ENCODE data around the gene LRRC4C. TPM values are rescaled to one million over a fixed set of nuclear protein-coding genes. Genes with fewer than 3 reads are reported as not detected.

The LRRC4C gene
- polyA plus RNA-seq, 12 donors = 1.9 to 7.3 (median 3.2) TPM; not detected in 1

DNA sequence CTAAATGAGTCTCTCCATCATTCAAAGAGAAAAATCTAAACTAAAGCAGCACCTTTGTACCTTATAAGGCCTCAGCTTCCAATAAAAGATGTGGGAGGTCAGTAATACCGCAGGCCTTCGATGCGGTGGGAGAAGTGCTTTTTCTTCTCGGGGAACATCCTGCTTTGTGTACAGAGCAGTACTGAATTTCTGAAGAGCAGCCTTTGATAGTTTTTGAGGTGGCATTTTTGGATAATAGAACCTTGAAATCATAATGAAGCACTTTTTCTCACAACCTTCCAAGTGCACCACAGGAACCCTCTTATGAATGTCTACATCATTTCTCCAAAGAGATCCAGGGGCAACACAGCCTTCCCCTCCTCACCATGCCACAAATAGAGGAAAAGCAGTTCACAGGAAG lies 39.6 kb downstream of the LRRC4C start:
- DNase-seq = no peak

DNA sequence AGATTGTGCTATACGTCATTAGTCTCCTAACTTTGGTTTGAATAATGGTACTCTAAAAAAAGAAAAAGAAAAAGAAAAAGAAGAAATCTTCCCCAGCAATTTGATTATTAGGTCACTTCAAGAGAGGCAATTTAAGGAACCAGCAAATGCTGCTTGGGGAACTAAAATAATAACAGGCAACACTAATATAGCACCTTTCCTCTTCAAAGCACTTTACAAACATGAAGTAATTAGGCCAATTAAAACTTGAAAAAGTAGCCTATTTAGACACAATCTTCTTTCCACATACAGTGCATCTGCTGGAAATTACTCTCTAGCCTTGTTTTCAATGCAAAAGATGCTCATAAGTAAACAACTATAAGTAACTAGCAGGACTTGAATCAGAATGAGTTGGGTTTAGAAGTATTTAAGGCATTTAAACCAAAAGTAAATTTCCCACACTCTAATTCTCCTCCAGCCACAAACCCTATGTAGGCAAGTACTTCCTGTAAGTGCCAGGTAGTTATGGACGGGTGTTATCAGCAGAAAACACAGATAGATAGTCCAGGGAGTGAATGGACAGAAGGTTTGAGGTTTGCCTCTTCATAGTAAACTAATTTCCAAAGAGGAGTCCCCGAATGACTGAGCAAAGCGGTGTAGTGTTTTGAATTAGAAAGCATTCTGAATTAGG lies 44.5 kb downstream of the LRRC4C start:
- no peak for DNase-seq

DNA sequence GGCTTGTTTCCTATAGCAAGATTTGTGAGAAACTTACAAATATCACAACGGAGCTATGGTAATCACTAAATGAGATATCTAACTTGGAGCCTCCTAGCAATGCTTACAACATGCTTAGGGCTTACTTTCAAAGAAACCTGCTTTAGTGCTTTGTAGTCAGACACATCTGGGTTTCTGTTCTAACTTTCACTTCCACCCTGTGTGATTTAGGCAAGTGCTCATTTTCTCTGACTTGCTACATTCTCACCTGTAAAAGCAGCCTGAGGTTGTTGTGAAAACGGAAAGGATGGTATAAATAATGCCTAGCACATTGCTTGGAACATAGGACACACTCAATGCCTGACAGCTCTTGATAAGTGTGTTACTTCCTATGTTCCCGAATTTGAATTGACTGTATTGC lies 45.6 kb downstream of the LRRC4C start:
- DNase-seq = no peak

DNA sequence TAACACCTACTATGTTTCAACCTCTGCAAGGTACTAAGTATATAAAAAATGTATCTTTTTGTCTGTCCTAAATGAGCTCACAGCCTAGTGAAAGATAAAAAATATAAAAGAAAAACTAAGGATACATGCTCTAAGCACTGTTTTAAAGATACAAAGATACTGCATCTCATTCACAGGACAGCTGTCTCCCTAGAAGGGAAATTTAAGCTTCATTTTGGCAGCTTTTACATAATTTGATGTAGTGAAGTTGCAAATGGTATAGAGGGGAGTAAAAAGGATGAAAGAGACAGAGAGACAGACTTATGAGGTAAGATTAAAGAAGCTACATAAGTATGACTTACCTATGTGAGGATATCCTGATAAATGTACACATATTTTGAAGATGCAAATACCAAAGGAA lies 53.6 kb downstream of the LRRC4C start:
- no peak for DNase-seq

DNA sequence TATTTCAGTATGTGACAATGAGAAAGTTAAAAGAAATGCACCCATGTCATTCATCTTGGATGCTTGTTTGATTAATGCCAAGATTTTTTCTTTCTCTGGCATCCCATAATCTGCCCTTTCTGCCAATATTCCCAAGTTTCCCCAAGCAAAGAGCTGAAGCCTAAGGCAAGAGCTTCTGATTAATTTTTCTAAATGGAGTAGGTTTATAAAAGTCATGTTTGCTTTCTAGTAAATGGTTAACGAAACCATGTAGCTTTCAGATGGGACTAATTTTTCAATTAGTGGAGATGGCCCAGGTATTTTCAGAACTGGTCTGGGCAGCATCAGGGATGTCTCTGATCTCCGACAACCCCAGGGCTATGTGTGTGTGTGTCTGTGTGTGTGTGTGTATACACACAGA lies 55.3 kb downstream of the LRRC4C start:
- no peak for DNase-seq

DNA sequence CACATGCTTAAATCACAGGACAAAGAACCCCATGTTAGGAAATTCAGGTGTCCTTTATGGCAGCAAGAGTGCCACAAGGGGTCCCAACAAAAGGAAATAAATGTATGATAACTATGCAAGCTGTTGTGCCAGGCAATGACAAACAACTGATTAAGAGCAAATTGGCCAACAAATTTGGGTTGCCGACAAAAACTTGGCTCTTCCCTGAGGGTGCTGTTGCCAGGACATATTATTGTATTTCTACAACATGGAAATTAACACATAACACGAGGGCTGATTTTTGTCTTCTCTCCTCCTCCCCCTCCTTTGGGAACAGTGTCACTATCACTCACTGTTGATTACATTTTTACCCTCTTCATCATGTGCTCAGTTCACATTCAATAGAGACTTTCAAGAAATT lies 56.0 kb downstream of the LRRC4C start:
- DNase-seq = no peak

DNA sequence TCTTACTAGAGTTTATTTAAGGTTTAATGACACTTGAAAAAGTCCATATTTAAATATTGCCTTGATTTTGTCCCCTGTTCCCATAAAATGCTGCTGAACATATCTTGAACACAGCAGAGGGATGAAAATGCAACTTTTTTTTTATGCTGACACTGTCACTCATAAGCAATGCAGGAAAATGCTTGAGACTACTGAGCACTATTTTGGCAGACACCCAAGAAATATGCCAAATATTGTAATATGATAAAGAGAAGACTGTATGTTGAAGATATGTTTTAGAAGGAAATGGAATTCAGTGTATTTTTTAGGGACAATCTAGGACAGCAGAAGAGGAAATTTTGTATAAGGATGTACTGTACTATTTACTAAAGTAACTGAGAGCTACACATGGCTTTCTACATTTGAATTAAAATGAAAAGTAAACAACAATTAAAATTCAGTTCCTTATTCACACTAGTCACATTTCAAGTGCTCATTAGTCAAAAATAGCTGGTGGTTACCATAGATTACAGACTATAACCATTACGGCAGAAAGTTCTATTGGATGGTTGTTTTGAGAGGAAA lies 58.6 kb downstream of the LRRC4C start:
- no peak for DNase-seq

DNA sequence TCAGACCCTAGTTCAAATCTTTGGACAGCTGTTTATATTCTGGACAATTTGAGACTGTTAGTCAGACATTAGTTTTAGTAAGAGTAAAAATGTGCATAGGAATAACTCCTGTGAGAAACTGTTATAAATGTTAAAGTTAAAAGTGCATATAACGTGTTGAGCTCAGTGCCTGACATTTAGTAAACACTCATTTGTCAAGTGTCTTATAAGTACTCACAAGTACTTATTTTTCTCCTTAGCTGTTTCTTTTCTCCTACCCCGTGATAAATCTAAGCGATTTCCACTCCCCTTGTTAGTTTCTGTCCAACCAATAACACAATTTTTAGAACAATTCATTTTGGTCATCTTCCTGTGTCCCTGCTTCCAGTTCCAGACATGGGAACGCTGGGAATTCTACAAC lies 59.3 kb downstream of the LRRC4C start:
- no peak for DNase-seq

DNA sequence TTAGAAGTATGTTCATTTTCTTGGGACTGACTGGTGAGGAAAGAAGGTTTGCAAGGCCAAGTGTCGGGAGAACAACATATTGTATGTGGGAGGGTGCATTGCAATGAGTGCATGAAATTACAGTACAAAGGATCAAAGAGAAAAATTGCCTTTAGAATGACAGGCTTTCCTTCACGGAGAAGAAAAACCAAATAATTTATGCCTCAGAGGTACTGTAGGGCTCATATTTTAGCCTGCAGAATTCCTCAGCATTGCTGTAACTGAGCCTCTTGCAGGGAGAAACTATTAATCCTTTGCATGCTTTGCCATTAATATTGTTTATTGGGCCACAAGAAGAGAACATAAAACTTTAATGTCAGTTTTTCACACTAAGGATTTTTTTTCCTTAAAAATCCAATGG lies 60.1 kb downstream of the LRRC4C start:
- no peak for DNase-seq

DNA sequence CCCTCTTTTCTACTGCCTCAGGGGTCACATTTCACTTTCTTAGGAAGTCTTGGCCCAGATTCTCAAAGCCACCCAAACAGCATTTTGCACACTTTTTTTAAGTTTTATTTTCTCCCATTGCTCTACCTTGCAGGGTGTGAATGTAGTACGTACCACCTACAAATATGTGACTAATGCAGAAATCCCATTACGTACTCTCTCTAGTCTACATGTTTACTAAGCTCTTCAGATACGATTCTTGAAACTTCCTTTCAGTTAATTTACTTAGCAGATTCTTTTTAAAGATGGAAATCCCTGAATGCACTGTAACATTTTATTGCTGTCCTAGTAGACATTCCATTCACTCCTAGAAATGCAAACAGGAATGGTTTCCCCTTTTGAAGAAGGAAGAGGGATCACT lies 61.3 kb downstream of the LRRC4C start:
- no peak for DNase-seq

DNA sequence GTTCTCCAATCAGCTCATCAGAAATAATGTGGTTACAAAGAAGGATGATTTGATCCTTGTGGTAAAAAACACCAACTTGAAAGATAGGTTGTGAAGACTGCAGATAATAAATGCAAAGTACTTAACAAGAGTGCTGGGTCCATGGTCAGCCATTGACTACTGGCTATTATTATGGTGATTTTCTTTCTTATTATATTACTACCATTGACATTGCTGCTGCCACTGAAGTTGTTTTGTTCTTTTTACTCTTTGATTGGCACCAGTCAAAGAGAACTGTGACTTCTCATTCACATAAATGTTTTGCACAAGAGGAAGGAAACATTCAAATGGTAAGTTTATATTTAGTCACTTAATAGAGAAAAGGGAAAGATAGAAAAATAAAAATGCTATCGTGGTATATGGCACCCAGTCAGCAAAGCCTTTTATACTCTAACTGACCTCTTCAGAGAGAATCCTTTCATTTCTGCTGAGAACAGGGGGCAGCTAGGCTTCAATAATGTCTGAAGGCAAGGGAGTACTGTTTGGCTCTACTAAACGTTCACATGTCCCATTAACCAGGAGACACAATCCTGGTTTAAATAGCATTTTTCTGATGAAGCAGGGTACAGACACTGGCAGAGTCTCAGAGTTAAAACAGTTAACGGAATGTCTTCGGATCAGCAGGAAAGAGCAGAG lies 64.8 kb downstream of the LRRC4C start:
- DNase-seq = no peak

DNA sequence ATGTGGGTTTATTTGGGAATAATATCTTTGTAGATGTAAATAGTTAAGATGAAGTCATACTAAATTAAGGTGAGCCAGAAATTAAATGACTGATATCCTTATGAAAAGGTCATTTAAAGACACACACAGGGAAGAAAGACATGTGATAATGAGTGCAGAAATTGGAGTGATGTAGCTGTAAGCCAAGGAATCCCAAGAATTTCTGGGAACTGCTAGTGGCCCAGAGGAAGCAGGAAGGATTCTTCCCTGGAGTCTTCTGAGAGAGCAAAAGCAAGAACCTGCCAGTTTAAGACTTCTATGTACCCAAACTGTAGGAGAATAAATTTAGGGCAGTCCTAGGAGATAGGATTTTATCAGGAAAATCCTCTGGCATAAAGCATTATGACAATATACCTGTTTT lies 66.9 kb downstream of the LRRC4C start:
- DNase-seq = no peak

DNA sequence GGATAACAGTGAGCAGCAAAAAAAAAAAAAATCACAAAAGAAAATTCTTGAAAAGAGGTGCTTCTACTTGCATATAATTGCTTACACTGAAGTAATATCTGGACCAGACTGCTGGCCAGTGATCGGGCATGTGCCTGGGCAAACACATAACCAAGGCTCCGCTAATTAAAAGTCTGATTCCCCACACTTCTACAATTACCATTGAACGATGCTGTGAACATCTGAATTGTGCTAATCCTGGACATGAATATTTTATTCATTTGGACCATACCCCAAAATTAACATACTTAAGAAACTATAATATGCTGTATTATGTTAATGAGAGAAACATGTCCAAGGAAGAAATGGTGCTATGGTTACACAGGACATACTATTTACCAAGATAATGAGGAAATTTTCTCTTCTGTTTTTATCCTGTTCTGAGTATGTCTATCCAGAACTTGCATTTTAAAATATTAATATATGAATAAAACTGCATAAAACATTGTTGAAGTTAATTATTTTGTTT lies 69.8 kb downstream of the LRRC4C start:
- DNase-seq = no peak

DNA sequence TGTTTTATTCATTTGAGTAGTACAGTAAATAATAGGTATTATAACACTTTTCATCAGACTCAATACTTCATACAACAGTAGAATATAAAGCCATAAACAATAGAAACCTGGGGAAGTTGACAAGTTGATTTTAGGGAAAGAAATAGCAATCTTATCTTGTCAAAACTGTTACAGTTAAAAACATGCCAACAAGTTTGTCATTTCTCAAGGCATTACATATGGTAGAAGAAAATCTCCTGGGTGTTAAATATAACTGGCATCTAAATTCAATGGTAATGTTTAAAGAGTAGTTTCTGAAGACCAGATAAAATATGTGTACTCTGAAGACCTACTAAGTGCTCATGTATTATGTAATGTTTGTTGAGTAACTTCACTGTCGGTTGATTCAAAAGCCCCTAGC lies 75.1 kb downstream of the LRRC4C start:
- DNase-seq = no peak

DNA sequence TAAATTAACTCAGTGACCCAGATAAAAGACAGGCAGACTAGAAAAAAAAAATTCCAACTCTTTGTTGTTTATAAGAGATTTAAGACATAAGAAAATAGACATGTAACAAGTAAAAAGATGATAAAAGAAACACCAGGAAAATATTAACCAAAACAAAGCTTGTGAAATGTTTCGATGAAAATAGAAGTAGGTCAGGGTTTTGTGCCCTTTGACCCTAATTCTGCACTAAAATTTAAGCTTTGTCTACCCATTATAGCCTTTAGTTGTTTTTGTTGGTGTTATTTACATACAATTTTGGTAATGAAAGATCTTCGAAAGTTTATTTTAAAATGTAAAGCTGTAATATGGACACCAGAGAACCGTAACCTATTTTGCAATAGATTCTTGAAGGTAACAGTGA lies 75.7 kb downstream of the LRRC4C start:
- no peak for DNase-seq

DNA sequence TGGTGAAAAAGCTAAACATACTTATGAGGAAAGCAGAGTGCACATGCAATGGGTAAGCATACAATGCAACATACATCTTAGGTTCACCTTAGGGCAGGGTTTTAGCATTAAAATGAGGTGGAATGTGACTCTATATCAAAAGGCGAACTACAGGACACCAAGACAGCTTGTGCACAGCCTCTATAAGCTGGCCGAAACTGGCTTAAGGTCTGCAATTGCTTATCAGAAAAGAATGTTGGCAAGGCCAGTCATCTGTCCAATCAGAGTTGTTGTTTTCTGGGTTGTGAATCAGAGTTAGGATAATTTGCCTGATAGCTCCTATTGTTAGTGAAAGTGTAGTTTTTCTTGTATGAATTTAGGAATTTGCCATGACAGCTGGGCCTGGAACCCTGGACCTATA lies 76.5 kb downstream of the LRRC4C start:
- no peak for DNase-seq

DNA sequence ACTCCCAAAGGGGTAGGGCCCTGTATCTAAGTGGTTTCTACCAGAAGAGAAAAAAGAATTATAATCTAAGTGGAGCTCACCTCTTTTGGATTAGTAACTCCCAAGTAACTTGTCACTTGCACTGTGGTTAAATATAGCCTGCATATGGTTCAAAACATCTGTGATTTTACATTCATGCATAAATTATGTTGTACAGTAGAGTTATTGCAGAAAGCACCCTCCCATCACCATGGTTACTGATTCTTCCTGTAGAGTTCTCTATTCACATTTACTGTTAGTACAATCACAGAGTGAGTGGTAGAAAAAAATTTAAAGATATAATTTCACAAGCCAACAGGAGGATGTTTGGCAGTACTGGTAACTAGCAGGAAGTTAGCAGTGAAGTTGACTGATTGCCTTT lies 80.4 kb downstream of the LRRC4C start:
- no peak for DNase-seq

DNA sequence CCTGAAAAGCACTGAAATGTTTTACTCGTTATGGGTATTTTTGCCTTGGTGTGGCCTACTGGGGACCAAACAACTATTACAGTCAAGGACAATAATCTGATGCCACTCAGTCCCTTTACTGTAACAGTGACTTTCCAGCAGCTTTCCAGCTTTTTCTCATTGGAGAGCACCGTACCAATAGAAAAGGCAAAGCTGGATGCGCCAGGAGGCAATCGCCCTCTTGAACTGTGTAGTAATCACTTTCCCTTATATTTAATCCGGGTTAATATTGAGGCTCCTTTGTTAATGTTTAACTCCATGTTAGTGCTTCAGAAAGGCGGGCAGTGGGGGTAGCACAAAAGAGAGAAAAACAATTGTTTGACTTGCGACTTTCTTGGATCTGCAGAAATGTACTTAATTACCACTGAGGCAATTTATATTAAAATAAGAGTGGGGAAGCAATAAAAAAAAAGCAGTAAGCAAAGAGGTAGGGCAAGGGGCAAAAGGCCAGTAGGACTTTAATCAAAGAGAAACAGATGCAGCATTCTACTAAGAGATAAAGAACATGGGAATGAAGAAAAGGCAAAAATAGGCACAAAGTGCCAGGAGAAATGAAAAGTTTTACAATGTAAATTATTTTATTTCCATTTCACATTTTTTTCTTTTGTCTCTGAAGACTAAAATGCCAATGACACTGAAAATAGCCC lies 81.6 kb downstream of the LRRC4C start:
- no peak for DNase-seq

DNA sequence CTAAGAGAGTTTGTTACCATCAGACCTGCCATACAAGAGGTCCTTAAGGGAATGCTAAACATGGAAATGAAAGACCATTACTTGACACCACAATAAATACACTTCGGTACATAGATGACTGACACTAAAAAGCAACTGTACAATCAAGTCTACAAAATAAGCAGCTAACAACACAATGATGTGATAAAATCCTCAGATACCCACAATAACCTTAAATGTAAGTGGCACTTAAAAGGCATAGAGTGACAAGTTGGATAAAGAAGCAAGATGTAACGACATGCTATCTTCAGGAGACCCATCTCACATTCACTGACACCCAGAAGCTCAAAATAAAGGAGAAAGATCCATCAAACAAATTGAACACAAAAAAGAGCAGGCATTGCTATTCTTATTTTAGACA lies 107.6 kb downstream of the LRRC4C start:
- DNase-seq = no peak

DNA sequence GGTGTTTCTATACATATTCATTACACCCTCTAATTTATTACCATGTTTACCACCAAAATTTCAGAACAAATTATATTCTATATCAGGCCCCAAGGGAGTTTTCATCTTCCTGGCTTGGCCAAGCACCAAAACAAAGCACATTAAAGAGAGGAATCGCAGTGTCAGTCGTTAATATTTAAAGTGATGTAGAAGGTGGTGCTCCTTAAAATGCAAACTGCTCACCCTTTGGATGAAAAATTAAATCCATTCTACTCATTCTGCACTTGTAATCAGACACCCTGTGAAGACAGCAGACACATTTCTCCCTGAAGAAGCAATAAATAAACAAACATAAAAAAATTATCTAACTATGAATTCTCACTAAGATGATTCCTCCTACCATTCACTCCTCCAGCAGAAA lies 113.4 kb downstream of the LRRC4C start:
- no peak for DNase-seq

DNA sequence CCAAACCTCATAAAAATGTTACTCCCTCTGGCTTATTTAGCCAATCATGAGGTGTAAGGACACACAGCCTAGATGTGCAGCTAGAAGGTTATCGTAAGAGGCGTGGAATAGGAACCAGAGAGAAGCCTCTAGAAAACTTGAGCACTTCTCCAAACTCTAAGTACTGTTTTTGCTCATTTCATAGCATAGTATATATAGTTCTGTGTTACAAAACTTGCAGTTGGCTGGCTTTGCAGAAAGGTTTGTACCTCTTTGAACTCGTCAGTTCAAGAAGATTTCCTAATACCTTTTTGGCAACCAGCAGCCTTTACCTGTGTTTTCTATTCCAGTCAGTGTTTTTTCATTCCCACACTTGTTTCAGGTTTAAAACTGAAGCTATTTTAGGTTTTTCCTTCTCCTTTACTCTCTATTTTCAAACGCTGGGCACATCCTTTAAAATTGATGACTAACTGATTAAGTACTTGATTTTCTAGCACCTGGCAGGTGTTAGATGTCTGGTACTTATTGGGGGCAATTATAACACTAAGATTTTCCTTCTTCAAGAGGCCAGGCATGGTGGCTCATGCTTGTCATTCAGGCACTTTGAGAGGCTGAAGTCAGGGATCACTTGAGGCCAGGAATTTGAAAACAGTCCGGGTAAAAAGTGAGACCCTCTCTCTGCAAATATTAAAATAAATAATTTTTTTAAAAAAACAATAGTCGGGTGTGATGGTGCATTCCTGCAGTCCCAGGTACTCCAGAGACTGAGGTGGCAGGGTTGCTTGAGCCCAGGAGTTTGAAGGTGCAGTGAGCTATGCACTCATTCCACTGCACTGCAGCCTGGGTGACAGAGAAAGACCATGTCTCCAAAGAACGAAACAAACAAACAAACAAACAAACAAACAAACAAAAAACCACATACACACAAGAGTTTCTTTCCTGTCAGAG lies 125.2 kb downstream of the LRRC4C start:
- DNase-seq = no peak

DNA sequence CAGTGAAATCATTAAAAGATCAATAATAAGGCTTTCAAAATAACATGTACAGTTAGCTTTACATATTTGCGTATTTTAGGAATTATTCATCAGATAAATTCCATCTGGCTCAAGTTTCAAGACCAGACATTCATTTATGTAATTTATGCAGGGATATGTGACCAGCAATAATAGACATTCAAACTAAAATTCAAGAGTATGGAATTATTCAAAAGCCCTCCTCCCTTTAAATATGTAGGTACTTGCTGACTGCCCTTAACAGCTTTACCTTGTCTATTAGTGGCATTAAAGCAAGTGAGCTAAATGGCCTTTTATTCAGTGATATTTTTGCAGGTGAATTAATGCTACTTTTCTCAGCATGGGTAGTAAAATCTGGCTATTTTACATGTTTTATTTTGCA lies 126.1 kb downstream of the LRRC4C start:
- no peak for DNase-seq
